ENCODE measurements around the gene HSPB9. TPM values are rescaled to one million over a fixed set of nuclear protein-coding genes. Genes with fewer than 3 reads are reported as not detected.

Gene HSPB9
- total RNA-seq, 1 experiment from 2014 or later, result not detected

- CTCF ChIA-PET, result interaction anchor here (0.7 to 8.2 kb wide), 5 partner anchors 55 to 406 kb away, joined by 3 to 37 read pairs (median 4); partner anchors contain the start of gene NKIRAS2
- BruUV-seq (replicated peaks), result no TSS peak
- Mint-ChIP-seq H3K27me3 (ENCODE audit: insufficient read depth, unreplicated experiment) (no peaks in the 10 kb centered on the region), H3K36me3 (ENCODE audit: insufficient read depth, unreplicated experiment) (peaks cover 46% of the 10 kb centered on the region), H3K9me3 (ENCODE audit: unreplicated experiment) (no peaks in the 10 kb centered on the region), H3K27ac (ENCODE audit: low read depth, unreplicated experiment) (no peak within 1 kb of the TSS), H3K4me1 (ENCODE audit: insufficient read depth, unreplicated experiment) (peaks cover 6% of the 10 kb centered on the region), H3K4me3 (ENCODE audit: unreplicated experiment) (peak within 1 kb of the TSS; percentile 53)
- POLR2A ChIA-PET, result interaction anchor here (0.6 to 2.6 kb wide), 16 partner anchors 8 to 156 kb away, joined by 3 to 11 read pairs (median 4); partner anchors contain the start of genes CNP, DNAJC7, GHDC and NKIRAS2
- intact Hi-C loops (cut with micrococcal nuclease), result loop anchor here (5.0 kb wide), 1 partner anchor 406 kb away; no protein-coding TSS in a partner anchor
- TF ChIP-seq, protein P1, sequence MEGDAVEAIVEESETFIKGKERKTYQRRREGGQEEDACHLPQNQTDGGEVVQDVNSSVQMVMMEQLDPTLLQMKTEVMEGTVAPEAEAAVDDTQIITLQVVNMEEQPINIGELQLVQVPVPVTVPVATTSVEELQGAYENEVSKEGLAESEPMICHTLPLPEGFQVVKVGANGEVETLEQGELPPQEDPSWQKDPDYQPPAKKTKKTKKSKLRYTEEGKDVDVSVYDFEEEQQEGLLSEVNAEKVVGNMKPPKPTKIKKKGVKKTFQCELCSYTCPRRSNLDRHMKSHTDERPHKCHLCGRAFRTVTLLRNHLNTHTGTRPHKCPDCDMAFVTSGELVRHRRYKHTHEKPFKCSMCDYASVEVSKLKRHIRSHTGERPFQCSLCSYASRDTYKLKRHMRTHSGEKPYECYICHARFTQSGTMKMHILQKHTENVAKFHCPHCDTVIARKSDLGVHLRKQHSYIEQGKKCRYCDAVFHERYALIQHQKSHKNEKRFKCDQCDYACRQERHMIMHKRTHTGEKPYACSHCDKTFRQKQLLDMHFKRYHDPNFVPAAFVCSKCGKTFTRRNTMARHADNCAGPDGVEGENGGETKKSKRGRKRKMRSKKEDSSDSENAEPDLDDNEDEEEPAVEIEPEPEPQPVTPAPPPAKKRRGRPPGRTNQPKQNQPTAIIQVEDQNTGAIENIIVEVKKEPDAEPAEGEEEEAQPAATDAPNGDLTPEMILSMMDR (IDR thresholded peaks at IDR 0.05; ENCODE audit: unreplicated experiment), result no peak
- DNase-seq (ENCODE audit: unreplicated experiment), result peak; percentile 83
Measured at GRCh38 chr17:42120770-42121769, 1.5 kb upstream of the HSPB9 start, which contains the start of gene KAT2A. TSS of gene KAT2A (minus strand) at chr17:42121367. CDS start at chr17:42121304, 63 bp downstream.

GRCh38 chr17:42124256-42124655 lies 1.7 kb downstream of the HSPB9 start:
- no peak overlapping the region for H3K27ac Mint-ChIP-seq (ENCODE audit: low read depth, unreplicated experiment)
- POLR2A ChIA-PET, result interaction anchor here (1.2 kb wide), 1 partner anchor 158 kb away, joined by 3 read pairs; the partner anchor contains the start of gene CNP
- no peaks in the 10 kb centered on the region for H3K27me3 Mint-ChIP-seq (ENCODE audit: insufficient read depth, unreplicated experiment)
- DNase-seq (ENCODE audit: unreplicated experiment), result no peak
- intact Hi-C loops (cut with micrococcal nuclease), result loop anchor here (5.0 kb wide), 1 partner anchor 403 kb away; no protein-coding TSS in a partner anchor
- H3K9me3 Mint-ChIP-seq (ENCODE audit: unreplicated experiment), result no peaks in the 10 kb centered on the region
- H3K36me3 Mint-ChIP-seq (ENCODE audit: insufficient read depth, unreplicated experiment), result peaks cover 46% of the 10 kb centered on the region
- peaks cover 6% of the 10 kb centered on the region for H3K4me1 Mint-ChIP-seq (ENCODE audit: insufficient read depth, unreplicated experiment)
- TF ChIP-seq, protein P1 (IDR thresholded peaks at IDR 0.05; ENCODE audit: unreplicated experiment), result no peak
- no TSS peak for BruUV-seq (replicated peaks)
- CTCF ChIA-PET, result interaction anchor here (1.8 kb wide), 1 partner anchor 11 kb away, joined by 5 read pairs; no protein-coding TSS in a partner anchor
- H3K4me3 Mint-ChIP-seq (ENCODE audit: unreplicated experiment), result no peak overlapping the region

DNA sequence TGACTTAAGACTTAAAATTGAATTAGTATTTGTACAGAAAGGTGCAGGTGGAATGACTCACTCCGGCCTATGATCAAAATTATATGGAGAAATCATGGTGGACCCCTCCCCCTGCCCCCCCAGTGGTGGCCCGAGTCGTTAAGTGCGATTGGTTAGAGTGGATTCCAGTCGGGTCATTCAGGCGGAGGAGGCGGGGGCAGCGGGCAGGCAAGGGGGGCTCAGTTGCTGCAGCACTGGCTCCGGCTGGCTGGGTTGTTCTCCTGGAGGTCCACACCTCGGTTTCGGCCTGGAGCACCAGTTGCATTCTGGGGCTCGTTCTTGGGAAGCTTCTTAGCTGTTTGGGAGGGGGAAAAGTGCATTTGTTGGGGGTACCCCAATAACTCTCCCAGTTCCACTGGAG lies 3.0 kb downstream of the HSPB9 start:
- Mint-ChIP-seq H3K4me3 (ENCODE audit: unreplicated experiment) (no peak overlapping the region), H3K27ac (ENCODE audit: low read depth, unreplicated experiment) (no peak overlapping the region), H3K27me3 (ENCODE audit: insufficient read depth, unreplicated experiment) (no peaks in the 10 kb centered on the region), H3K36me3 (ENCODE audit: insufficient read depth, unreplicated experiment) (peaks cover 58% of the 10 kb centered on the region), H3K9me3 (ENCODE audit: unreplicated experiment) (no peaks in the 10 kb centered on the region), H3K4me1 (ENCODE audit: insufficient read depth, unreplicated experiment) (no peaks in the 10 kb centered on the region)
- CTCF ChIA-PET, result no interaction called here
- DNase-seq (ENCODE audit: unreplicated experiment), result no peak
- POLR2A ChIA-PET, result no interaction called here
- no TSS peak for BruUV-seq (replicated peaks)
- TF ChIP-seq, protein P1 (IDR thresholded peaks at IDR 0.05; ENCODE audit: unreplicated experiment), result no peak
- intact Hi-C loops (cut with micrococcal nuclease), result no loop called here

DNA sequence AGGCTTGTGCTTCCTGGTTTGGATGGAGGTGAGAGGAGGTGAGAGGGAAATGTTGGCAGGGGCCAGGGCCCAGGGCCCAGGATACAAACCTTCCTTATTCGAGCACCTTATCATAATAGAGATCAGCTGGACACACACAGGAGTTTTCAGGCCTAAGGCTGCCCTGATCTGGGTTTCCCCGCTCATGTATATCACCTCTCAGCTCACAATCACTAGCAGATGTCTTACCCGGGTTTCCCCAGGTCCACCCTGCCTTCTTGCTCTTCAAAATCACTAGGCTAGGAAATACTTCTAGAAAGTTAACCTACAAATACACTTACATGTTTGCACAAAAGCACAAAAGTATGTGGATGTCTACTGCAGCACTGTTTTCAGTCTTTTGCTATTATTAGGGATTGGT lies 4.2 kb downstream of the HSPB9 start:
- Mint-ChIP-seq H3K27me3 (ENCODE audit: insufficient read depth, unreplicated experiment) (no peaks in the 10 kb centered on the region), H3K4me3 (ENCODE audit: unreplicated experiment) (no peak overlapping the region), H3K4me1 (ENCODE audit: insufficient read depth, unreplicated experiment) (no peaks in the 10 kb centered on the region), H3K36me3 (ENCODE audit: insufficient read depth, unreplicated experiment) (peaks cover 63% of the 10 kb centered on the region), H3K9me3 (ENCODE audit: unreplicated experiment) (no peaks in the 10 kb centered on the region), H3K27ac (ENCODE audit: low read depth, unreplicated experiment) (no peak overlapping the region)
- TF ChIP-seq, protein P1 (IDR thresholded peaks at IDR 0.05; ENCODE audit: unreplicated experiment), result no peak
- POLR2A ChIA-PET, result no interaction called here
- CTCF ChIA-PET, result interaction anchor here (0.6 kb wide), 1 partner anchor 102 kb away, joined by 3 read pairs; no protein-coding TSS in a partner anchor
- intact Hi-C loops (cut with micrococcal nuclease), result no loop called here
- BruUV-seq (replicated peaks), result no TSS peak
- DNase-seq (ENCODE audit: unreplicated experiment), result no peak

All from MCF 10A (cell line).